Activated T-helper 1 cell treated with anti-CD3 and anti-CD28 coated beads, Interleukin-2, amount 50 U/mL, for 16 hours (primary cell): Measurements from ENCODE around the gene CAMK2B.
A peak's percentile ranks its signal among the peaks of the same experiment; 100 is the strongest.
"Not testable (repeated sequence)": the region's sequence is repeated elsewhere in the genome, so short reads cannot be mapped to it uniquely, and the experiment has no call there.

Source experiments
- DNase-seq, 2 donors: peaks; one replicate each; pipeline ENCODE4 v3.0.0-alpha.2; 2020; ENCODE audit warnings: low read depth in 1 of 2, low spot score in 1 of 2

CAMK2B gene

GRCh38 chr7:44218418-44219201, 106.8 kb downstream of the CAMK2B start:
- DNase-seq = no peak

GRCh38 chr7:44217852-44218402, 107.5 kb downstream of the CAMK2B start:
- DNase-seq = no peak

- DNase-seq = no peak
Measured at GRCh38 chr7:44217223-44217714, 108.1 kb downstream of the CAMK2B start.

DNA sequence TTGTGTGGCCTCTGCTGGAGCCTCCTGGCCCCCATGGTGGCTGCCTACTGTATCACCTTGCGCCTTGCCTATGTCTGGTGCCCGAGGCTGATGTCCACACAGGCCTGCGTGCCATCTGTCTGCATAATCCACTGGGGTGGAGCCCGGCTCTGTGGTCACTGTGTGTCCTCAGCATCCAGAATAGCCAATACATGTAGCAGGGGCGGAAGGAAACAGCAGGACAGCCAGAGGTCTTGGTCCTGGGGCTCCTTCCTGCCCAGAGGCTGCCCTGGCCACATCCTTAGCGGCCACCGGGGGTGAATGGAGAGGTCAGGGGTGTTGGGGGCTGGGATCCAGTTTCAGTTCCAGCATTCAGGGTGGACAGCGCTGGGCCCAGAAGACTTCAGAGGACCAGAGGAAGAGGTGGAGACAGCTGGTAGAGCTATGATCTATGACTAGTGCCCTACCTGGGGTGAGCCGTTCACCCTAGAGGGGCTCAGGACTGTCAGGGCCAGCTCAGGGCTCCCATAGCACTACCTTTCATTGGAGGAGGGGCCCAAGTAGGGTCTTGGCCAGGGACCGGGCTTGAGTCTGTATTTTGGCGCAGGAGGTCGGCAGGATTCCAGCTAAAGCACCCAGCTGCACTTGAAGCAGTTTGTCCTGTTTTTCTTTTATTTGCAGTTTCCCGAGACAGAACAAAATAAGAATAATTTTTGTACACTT, 108.7 kb downstream of the CAMK2B start:
- DNase-seq = no peak

DNA sequence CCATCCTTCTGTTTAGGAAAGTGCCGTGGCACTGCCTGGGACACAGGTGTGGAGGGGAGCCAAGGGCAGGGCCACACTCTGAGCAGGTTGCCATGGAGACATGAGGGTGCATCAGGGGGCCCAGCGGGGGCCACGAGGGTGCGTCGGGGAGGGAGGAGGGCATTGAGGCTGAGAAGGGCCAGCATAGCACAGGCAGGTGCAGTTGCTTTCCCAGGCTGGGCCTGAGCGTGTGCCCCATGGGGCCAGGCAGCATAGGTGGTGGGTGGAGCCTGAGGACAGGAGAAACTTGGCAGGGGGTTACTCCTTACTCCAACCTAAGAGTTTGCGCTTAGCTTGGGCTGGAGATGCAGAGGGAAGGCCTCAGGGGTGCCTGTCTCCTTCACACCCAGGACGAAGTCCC, 109.4 kb downstream of the CAMK2B start:
- no peak for DNase-seq

DNA sequence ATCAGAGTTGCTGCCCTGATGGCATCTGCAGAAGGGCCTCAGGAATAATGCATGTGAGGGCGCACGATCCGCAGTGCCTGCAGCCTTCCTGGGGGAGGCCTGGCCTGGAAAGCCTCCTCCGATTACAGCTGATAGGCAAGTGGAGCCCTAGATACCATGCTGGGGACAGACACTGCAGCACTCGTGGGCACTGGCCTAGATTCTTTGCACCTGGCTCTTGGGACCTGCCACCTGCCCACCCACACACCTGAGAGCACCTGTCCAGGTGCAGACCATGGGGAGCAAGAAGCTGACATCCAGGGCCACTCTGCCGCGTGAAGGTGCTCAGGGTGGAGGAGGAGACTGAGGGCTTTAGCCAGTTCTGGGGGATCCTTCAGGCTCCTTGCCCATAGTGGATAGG, 109.9 kb downstream of the CAMK2B start:
- no peak for DNase-seq

GRCh38 chr7:44213877-44214388, 111.5 kb downstream of the CAMK2B start:
- DNase-seq = no peak

DNA sequence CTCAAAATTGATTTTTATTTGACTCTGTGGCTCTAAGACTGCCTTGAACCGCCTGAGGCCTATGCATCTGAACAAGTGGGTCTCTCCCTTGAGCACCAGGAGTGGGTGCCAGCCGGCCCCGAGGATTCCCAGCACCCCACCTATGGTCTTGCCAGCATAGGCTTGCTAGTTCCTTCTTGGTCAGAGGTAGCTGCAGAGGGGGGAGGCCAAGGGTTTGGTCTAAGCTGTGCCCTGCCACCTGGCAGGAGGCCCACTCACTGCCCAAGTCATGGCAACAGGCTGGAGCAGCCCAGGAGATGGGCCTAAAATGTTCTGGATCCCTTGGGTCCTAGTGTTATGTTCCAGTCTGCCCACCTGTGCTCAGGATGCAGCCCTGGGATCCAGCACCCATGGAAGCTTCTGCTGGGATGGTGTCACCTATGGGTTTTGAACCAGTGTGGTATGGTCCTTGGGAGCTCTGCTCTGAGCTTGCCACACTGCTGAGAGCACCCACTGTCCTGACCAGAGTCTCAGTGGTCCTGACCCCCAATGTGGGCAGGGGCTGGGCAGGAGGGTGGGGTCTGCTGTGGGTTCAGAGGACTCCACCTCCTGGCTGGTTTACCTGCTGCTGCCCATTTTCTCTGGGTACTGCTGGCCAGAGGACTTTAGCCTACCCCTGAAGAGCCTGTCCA, 112.1 kb downstream of the CAMK2B start:
- DNase-seq = no peak

DNA sequence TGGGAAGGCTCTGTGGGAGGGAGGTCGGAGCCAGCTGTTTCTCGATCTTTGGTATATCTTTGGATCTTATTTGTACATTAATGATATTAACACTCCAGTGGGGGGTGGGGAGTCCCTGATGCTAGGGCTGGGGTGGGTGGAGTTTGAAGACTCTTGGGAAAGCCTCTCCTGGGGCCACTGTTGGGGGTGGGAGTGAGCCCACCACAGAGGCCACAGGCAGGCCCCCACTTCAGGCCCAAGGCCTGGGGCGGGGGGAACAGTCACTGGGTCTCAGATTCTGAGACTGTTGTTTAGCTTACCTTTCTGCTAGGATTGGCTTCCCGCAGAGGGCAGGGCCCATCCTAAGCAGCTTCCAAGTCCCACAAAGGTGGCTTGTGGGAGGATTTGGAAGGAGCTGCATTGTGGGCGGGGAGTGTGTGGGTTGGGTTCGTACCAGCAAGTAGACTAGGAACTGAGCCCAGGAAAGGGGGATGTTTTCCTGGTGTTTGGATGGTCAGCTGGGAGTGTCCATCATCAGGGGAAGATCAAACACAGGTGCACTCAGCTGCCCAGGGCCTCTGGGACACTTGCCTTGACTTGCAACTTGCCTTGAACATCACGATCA, 112.7 kb downstream of the CAMK2B start:
- no peak for DNase-seq

DNA sequence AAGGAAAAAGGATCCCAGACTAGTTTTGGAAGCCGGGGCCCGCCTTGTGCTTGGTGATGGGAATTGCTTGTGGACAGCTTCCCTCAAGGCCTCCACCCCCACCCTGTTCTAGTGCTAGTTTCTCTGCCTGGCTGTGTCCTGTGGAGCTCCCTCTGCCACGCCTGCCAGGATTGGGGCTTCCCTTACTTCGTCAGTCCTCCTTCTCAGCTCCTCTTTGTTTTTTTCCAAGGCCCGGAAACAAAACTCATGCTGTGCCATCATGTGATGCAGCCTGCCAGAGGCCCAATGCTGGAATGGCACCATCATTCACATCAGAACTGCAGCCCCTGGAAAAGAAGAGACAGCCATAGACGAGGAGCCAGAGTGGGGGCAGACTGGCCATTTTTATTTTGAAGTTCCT, 113.4 kb downstream of the CAMK2B start:
- DNase-seq = no peak

DNA sequence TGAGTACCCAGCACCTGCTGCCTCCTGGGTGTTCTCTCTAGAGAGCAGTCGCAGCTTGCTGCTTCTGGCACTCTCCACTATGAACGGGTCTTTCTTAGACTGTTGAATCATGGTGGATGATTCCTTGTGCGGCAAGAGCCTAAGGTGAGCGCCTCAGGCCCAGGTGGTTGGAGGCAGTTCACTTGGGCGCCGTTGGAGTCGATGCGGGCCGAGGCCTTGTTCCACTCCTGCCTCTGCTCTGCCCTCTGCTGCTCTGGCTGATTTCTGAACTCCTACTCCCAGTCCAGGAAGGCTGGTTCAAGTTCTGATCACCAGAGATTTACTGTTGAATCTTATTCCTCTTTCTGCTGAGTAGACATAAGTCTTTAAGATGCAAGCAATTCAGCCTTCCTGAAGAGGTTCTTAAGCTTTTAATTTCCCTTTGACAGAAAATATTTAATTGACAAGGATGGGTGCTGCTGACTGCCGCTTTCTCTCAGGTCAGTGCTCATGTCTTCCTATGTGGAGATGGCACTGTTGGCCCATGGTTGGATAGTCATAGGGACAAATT, 114.2 kb downstream of the CAMK2B start:
- DNase-seq = no peak

DNA sequence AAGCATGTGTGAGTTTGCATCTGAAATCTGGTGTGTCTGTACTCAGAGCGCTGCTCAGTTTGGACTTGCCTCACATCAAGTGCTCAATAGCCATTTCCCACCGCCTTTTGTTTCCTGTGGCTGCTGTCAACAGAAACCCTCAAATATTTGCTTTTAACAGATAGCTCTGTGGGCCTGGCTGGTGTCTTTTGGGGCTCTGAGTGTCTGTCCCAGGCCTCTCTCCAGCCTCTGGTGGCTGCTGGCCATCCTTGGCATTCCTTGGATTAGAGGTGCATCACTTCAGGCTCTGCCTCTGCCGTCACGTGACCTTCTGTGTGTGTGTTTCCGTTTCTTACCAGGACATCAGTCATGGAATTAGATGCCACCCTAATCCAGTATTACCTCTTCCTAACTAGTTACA, 115.3 kb downstream of the CAMK2B start:
- no peak for DNase-seq

- DNase-seq = no peak
Measured at GRCh38 chr7:44208085-44208484, 117.3 kb downstream of the CAMK2B start.

- no peak for DNase-seq
Measured at GRCh38 chr7:44206008-44206407, 119.4 kb downstream of the CAMK2B start.

DNA sequence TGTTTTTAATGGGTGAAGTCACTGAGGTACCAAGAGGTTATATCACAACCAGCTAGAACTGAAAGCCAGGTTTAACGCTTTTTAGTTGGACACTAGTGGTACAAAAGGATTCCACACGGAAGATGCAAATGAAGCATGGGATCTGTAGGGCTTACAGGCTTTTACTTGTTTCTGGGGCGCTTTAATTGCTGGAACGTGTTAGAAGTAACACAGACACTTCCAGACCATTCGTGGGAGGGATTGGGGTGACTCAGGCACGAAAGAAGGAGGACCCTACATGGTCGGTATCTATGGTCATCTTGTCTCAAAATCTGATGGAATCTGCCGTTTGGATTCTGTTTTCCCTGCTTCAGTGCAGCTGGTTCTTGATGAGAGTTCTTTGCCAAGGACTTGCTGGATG, 123.6 kb downstream of the CAMK2B start:
- DNase-seq = no peak

GRCh38 chr7:44200699-44201461, 124.5 kb downstream of the CAMK2B start, which contains the start of gene YKT6:
Gene YKT6, plus strand, starts transcription at chr7:44200978. Its CDS starts 158 bp downstream, at chr7:44201136.
- peak; percentile 86 to 91 for DNase-seq

GRCh38 chr7:44200163-44200562, 125.2 kb downstream of the CAMK2B start:
- DNase-seq = not testable (repeated sequence)

GRCh38 chr7:44197474-44197873, 127.9 kb downstream of the CAMK2B start:
- no peak for DNase-seq

GRCh38 chr7:44196450-44196872, 128.9 kb downstream of the CAMK2B start:
- DNase-seq = no peak

DNA sequence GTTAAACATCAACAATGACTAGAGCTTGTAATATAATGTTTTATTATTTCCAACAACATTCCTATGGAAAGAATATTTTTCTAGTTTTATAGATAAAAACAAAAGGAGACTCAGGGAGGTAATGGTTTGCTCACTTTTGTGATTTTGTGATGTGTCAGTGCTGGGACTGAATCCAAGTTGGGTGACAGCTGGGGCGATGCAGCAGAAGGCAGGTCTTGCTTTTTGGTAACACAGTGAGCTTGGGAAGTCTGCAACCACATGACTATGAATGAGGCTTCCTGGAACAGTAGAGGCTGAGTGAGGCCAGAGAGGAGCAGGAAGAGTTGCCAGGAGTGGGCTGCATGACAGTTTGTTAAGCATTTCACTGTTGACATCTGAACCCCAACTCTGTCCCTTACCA, 129.5 kb downstream of the CAMK2B start:
- DNase-seq = no peak
